OCI-LY1 (cell line): Measurements from ENCODE around the gene FBXW2.

Experiments
- H2AFZ ChIP-seq: fragments of 200-600 bp; sonication (generic), shearing (Covaris generic); 2 replicates; pipeline ENCODE4 v1.6.0; 2014; ENCODE audit warnings: antibody characterized with exemption, mild to moderate bottlenecking, low read length
- H3F3A ChIP-seq: fragments of 200-600 bp; sonication (generic), shearing (Covaris generic); 2 replicates; pipeline ENCODE4 v1.6.0; 2014; ENCODE audit warnings: mild to moderate bottlenecking, antibody characterized with exemption, low read length, moderate library complexity; ENCODE audit not compliant: insufficient read depth
- H3K27ac ChIP-seq: fragments of 200-600 bp; sonication (generic); 2 replicates; pipeline ENCODE4 v1.5.1; 2014; ENCODE audit warnings: low read length, mixed run types, mild to moderate bottlenecking, low read depth; ENCODE audit not compliant: poor library complexity, severe bottlenecking
- H3K27me3 ChIP-seq: fragments of 200-600 bp; sonication (generic); 2 replicates; pipeline ENCODE4 v1.6.0; 2014; ENCODE audit warnings: antibody characterized with exemption, mild to moderate bottlenecking, low read length, moderate library complexity; ENCODE audit not compliant: insufficient read depth
- H3K36me3 ChIP-seq: fragments of 200-600 bp; sonication (generic); 2 replicates; pipeline ENCODE4 v1.6.1; 2014; ENCODE audit warnings: mild to moderate bottlenecking, antibody characterized with exemption, low read length, moderate library complexity, mixed read lengths; ENCODE audit not compliant: insufficient read depth
- H3K4me1 ChIP-seq: fragments of 200-600 bp; sonication (generic); 2 replicates; pipeline ENCODE4 v1.5.1; 2014; ENCODE audit warnings: mild to moderate bottlenecking, low read length, moderate library complexity; ENCODE audit not compliant: insufficient read depth, severe bottlenecking
- H3K4me2 ChIP-seq: fragments of 200-600 bp; sonication (generic), shearing (Covaris generic); 2 replicates; pipeline ENCODE4 v1.6.1; 2014; ENCODE audit warnings: low read length
- H3K4me3 ChIP-seq: fragments of 200-600 bp; sonication (generic); 2 replicates; pipeline ENCODE4 v1.5.1; 2014; ENCODE audit warnings: low read length, low read depth, mild to moderate bottlenecking, mixed read lengths; ENCODE audit not compliant: poor library complexity, severe bottlenecking
- H3K79me2 ChIP-seq: fragments of 200-600 bp; shearing (Covaris generic); 2 replicates; pipeline ENCODE4 v1.6.1; 2016; ENCODE audit warnings: mixed run types, low read length, mixed read lengths; ENCODE audit not compliant: insufficient read depth
- H3K9ac ChIP-seq: fragments of 200-600 bp; sonication (generic), shearing (Covaris generic); 2 replicates; pipeline ENCODE4 v1.6.1; 2014; ENCODE audit warnings: mild to moderate bottlenecking, low read length, mixed read lengths
- H3K9me2 ChIP-seq: fragments of 200-600 bp; sonication (generic), shearing (Covaris generic); 2 replicates; pipeline ENCODE4 v1.6.1; 2014; ENCODE audit warnings: low read depth, mild to moderate bottlenecking, low read length, mixed read lengths
- H3K9me3 ChIP-seq: fragments of 200-600 bp; shearing (Covaris generic); 2 replicates; pipeline ENCODE4 v1.6.1; 2014; ENCODE audit warnings: low read length, mixed read lengths
- H4K20me1 ChIP-seq: fragments of 200-600 bp; sonication (generic), shearing (Covaris generic); 2 replicates; pipeline ENCODE4 v1.6.0; 2016; ENCODE audit warnings: mild to moderate bottlenecking, low read length; ENCODE audit not compliant: insufficient read depth
- CTCF ChIP-seq: fragments of 200-600 bp; sonication (generic), shearing (Covaris generic); IDR thresholded peaks from 2 replicates; pipeline ENCODE4 v1.5.1; 2017; ENCODE audit warnings: mild to moderate bottlenecking, antibody characterized with exemption, low read length, moderate library complexity, mixed read lengths
- EZH2 ChIP-seq: fragments of 200-600 bp; sonication (generic), shearing (Covaris generic); IDR thresholded peaks from 2 replicates; pipeline ENCODE4 v1.8.0; 2017; ENCODE audit warnings: borderline replicate concordance, mixed run types, mild to moderate bottlenecking, antibody characterized with exemption, low read length, moderate library complexity, mixed read lengths

FBXW2 gene

GRCh38 chr9:120830865-120831264 lies 37.6 kb upstream of the FBXW2 start:
- peaks cover 87% of the 10 kb centered on the region for H3K36me3 ChIP-seq

GRCh38 chr9:120830151-120830550 lies 36.9 kb upstream of the FBXW2 start:
- no peaks in the 10 kb centered on the region for H3K9me2 ChIP-seq
- no peak overlapping the region for H3K4me2 ChIP-seq
- peaks cover 82% of the 10 kb centered on the region for H3K36me3 ChIP-seq
- no peaks in the 10 kb centered on the region for H4K20me1 ChIP-seq
- TF ChIP-seq EZH2, result no peak
- no peak for TF ChIP-seq CTCF
- H3K27me3 ChIP-seq, result no peaks in the 10 kb centered on the region
- no peak overlapping the region for H3K9ac ChIP-seq
- no peaks in the 10 kb centered on the region for H3K9me3 ChIP-seq
- H3K4me3 ChIP-seq, result no peak overlapping the region
- H3K4me1 ChIP-seq, result no peaks in the 10 kb centered on the region
- no peaks in the 10 kb centered on the region for H3K79me2 ChIP-seq
- H3F3A ChIP-seq, result no peaks in the 10 kb centered on the region
- H3K27ac ChIP-seq, result no peak overlapping the region
- H2AFZ ChIP-seq, result no peak overlapping the region

More at GRCh38 chr9:120830865-120831264, 37.6 kb upstream of the FBXW2 start:
- Histone ChIP-seq H3K27ac (no peak overlapping the region), H3K9ac (no peak overlapping the region), H3K4me1 (no peaks in the 10 kb centered on the region), H3K9me3 (no peaks in the 10 kb centered on the region), H3K4me3 (no peak overlapping the region), H3K9me2 (no peaks in the 10 kb centered on the region), H3K4me2 (no peak overlapping the region), H2AFZ (no peak overlapping the region), H4K20me1 (no peaks in the 10 kb centered on the region), H3K27me3 (no peaks in the 10 kb centered on the region), H3K79me2 (no peaks in the 10 kb centered on the region), H3F3A (no peaks in the 10 kb centered on the region)
- TF ChIP-seq EZH2, result no peak
- TF ChIP-seq CTCF, result no peak

- no peak overlapping the region for H2AFZ ChIP-seq
- no peak overlapping the region for H3K4me3 ChIP-seq
- H3K79me2 ChIP-seq, result no peaks in the 10 kb centered on the region
- H3K36me3 ChIP-seq, result peaks cover 82% of the 10 kb centered on the region
- no peak for TF ChIP-seq CTCF
- TF ChIP-seq EZH2, result no peak
- no peaks in the 10 kb centered on the region for H3F3A ChIP-seq
- no peak overlapping the region for H3K27ac ChIP-seq
- H3K4me2 ChIP-seq, result no peak overlapping the region
- no peaks in the 10 kb centered on the region for H3K9me3 ChIP-seq
- H3K9ac ChIP-seq, result no peak overlapping the region
- no peaks in the 10 kb centered on the region for H4K20me1 ChIP-seq
- H3K4me1 ChIP-seq, result no peaks in the 10 kb centered on the region
- H3K9me2 ChIP-seq, result no peaks in the 10 kb centered on the region
- no peaks in the 10 kb centered on the region for H3K27me3 ChIP-seq
Observed at GRCh38 chr9:120829650-120830049, 36.4 kb upstream of the FBXW2 start.
